HG03139 (cell line): ENCODE measurements around the gene FOXP2.
"Not testable (repeated sequence)": the region's sequence is repeated elsewhere in the genome, so short reads cannot be mapped to it uniquely, and the experiment has no call there.

Experiments
- ATAC-seq: cut with Tn5 transposase; IDR thresholded peaks from one replicate; pipeline ENCODE4 v1.9.1; 2021; ENCODE audit not compliant: unreplicated experiment

The FOXP2 gene

GRCh38 chr7:114574384-114574783 is 159.8 kb downstream of the FOXP2 start:
- ATAC-seq, result no peak

- ATAC-seq, result no peak
These were observed 160.5 kb downstream of the FOXP2 start for GRCh38 chr7:114575098-114575497.

GRCh38 chr7:114580963-114581362 is 166.3 kb downstream of the FOXP2 start:
- not testable (repeated sequence) for ATAC-seq

GRCh38 chr7:114588506-114588905 is 173.9 kb downstream of the FOXP2 start:
- no peak for ATAC-seq

GRCh38 chr7:114589436-114589835 is 174.8 kb downstream of the FOXP2 start:
- ATAC-seq, result no peak

- ATAC-seq, result no peak
These were observed 175.7 kb downstream of the FOXP2 start for GRCh38 chr7:114590298-114590697.

GRCh38 chr7:114598946-114599345 is 184.3 kb downstream of the FOXP2 start:
- ATAC-seq, result no peak

GRCh38 chr7:114606100-114606499 is 191.5 kb downstream of the FOXP2 start:
- ATAC-seq, result no peak

GRCh38 chr7:114608822-114609221 is 194.2 kb downstream of the FOXP2 start:
- ATAC-seq, result not testable (repeated sequence)

- ATAC-seq, result no peak
These were observed 205.6 kb downstream of the FOXP2 start for GRCh38 chr7:114620208-114620607.

- ATAC-seq, result no peak
These were observed 207.6 kb downstream of the FOXP2 start for GRCh38 chr7:114622221-114622620.

- ATAC-seq, result no peak
These were observed 208.5 kb downstream of the FOXP2 start for GRCh38 chr7:114623146-114623545.

GRCh38 chr7:114627231-114627630 is 212.6 kb downstream of the FOXP2 start:
- ATAC-seq, result no peak

- ATAC-seq, result no peak
These were observed 213.7 kb downstream of the FOXP2 start for GRCh38 chr7:114628362-114628761.

GRCh38 chr7:114629762-114630161 is 215.1 kb downstream of the FOXP2 start:
- no peak for ATAC-seq

- no peak for ATAC-seq
These were observed 215.8 kb downstream of the FOXP2 start for GRCh38 chr7:114630201-114630990.

GRCh38 chr7:114631249-114631822 is 216.7 kb downstream of the FOXP2 start:
- ATAC-seq, result no peak

- no peak for ATAC-seq
These were observed 224.8 kb downstream of the FOXP2 start for GRCh38 chr7:114639451-114639850.

GRCh38 chr7:114644455-114644854 is 229.8 kb downstream of the FOXP2 start:
- ATAC-seq, result no peak

GRCh38 chr7:114645451-114645850 is 230.8 kb downstream of the FOXP2 start:
- no peak for ATAC-seq

- ATAC-seq, result no peak
These were observed 232.9 kb downstream of the FOXP2 start for GRCh38 chr7:114647518-114647917.

GRCh38 chr7:114648117-114648516 is 233.5 kb downstream of the FOXP2 start:
- no peak for ATAC-seq

GRCh38 chr7:114648680-114649079 is 234.1 kb downstream of the FOXP2 start:
- ATAC-seq, result no peak
